ENCODE measurements around the gene SPC25. TPM values are rescaled to one million over a fixed set of nuclear protein-coding genes. Genes with fewer than 3 reads are reported as not detected.

SPC25 gene
- total and polyA plus RNA-seq, 2 of the 13 experiments (the other 11 are each of a cell fraction or from before 2014, with no cell fraction given) = 11.3 to 26.5 TPM

DNA sequence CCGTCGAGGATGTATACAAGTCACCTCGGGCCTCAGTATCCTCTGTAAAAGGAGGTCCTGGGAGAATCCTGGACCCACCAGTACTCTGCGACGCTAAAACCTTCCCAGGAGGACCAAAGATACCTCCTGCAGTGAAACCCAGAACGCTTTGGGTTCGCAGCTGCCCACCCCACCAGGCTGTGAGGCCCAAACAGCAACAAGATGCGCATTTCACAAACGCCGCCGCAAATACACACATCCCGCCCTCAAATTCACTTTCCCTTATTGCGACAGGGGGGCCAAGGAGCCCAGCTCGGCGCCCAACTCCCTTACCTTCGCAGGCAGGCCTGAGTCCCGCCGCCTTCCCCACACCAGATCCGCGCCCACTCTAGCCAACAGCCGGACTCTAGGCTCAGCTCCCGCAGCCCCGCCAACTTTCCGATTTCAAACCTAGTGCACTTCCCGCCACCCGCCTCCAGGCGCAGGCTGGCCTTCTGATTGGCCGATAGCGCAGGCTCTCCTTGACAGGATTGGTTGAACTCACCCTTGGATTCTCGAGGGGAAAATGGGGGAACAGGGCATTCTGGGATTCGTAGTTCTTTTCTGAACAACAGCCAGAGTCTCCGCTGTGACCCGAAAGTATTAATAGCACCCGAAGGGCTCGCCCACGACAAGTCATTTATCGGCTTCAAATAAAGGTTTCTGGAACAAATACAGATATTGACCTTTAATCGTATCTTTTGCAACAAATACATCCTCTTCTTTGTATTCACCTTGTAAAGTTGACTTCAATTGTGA, at the start of gene SPC25 (continued):
- TF ChIP-seq, protein P1, sequence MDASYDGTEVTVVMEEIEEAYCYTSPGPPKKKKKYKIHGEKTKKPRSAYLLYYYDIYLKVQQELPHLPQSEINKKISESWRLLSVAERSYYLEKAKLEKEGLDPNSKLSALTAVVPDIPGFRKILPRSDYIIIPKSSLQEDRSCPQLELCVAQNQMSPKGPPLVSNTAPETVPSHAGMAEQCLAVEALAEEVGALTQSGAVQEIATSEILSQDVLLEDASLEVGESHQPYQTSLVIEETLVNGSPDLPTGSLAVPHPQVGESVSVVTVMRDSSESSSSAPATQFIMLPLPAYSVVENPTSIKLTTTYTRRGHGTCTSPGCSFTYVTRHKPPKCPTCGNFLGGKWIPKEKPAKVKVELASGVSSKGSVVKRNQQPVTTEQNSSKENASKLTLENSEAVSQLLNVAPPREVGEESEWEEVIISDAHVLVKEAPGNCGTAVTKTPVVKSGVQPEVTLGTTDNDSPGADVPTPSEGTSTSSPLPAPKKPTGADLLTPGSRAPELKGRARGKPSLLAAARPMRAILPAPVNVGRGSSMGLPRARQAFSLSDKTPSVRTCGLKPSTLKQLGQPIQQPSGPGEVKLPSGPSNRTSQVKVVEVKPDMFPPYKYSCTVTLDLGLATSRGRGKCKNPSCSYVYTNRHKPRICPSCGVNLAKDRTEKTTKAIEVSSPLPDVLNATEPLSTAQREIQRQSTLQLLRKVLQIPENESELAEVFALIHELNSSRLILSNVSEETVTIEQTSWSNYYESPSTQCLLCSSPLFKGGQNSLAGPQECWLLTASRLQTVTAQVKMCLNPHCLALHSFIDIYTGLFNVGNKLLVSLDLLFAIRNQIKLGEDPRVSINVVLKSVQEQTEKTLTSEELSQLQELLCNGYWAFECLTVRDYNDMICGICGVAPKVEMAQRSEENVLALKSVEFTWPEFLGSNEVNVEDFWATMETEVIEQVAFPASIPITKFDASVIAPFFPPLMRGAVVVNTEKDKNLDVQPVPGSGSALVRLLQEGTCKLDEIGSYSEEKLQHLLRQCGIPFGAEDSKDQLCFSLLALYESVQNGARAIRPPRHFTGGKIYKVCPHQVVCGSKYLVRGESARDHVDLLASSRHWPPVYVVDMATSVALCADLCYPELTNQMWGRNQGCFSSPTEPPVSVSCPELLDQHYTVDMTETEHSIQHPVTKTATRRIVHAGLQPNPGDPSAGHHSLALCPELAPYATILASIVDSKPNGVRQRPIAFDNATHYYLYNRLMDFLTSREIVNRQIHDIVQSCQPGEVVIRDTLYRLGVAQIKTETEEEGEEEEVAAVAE (CRISPR knock-in tag; IDR thresholded peaks at IDR 0.05; ENCODE audit: borderline replicate concordance) = peak; percentile 96
- TF ChIP-seq, protein P2, sequence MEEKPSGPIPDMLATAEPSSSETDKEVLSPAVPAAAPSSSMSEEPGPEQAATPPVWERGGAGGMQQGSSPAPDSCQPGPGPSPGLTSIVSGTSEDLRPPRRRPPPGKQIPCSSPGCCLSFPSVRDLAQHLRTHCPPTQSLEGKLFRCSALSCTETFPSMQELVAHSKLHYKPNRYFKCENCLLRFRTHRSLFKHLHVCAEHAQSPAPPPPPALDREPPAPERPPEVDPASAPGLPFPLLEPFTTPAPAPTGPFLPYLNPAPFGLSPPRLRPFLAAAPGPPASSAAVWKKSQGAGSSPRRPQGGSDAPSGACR (CRISPR knock-in tag; IDR thresholded peaks at IDR 0.05) = no peak
- TF ChIP-seq ATRX (CRISPR knock-in tag; IDR thresholded peaks at IDR 0.05; ENCODE audit: borderline replicate concordance) = no peak
- TF ChIP-seq TBX2 (CRISPR knock-in tag; IDR thresholded peaks at IDR 0.05; ENCODE audit: borderline replicate concordance) = peak; percentile 49; the same call in 1 of the 2 replicates
- peak; percentile 60 for TF ChIP-seq SRSF1 (optimal IDR thresholded peaks at IDR 0.05; ENCODE audit: low read depth, low read length)
- no peak for TF ChIP-seq SMARCC2 (IDR thresholded peaks at IDR 0.05)
- peak; percentile 76; the same call in 1 of the 2 replicates for TF ChIP-seq SPEN (CRISPR knock-in tag; IDR thresholded peaks at IDR 0.05; ENCODE audit: low read depth)
- TF ChIP-seq HMG20B (CRISPR knock-in tag; conservative IDR thresholded peaks at IDR 0.05) = no peak
- TF ChIP-seq FIP1L1 (IDR thresholded peaks at IDR 0.05; ENCODE audit: borderline replicate concordance, insufficient read depth, low read depth, low read length) = no peak
- TF ChIP-seq FOXO1 (CRISPR knock-in tag; IDR thresholded peaks at IDR 0.05) = peak; percentile 60; the same call in 1 of the 2 replicates
- TF ChIP-seq HOXA7 (CRISPR knock-in tag; IDR thresholded peaks at IDR 0.05) = no peak
- no peak for TF ChIP-seq BRCA1 (CRISPR knock-in tag; IDR thresholded peaks at IDR 0.05)
- TF ChIP-seq, protein P3, sequence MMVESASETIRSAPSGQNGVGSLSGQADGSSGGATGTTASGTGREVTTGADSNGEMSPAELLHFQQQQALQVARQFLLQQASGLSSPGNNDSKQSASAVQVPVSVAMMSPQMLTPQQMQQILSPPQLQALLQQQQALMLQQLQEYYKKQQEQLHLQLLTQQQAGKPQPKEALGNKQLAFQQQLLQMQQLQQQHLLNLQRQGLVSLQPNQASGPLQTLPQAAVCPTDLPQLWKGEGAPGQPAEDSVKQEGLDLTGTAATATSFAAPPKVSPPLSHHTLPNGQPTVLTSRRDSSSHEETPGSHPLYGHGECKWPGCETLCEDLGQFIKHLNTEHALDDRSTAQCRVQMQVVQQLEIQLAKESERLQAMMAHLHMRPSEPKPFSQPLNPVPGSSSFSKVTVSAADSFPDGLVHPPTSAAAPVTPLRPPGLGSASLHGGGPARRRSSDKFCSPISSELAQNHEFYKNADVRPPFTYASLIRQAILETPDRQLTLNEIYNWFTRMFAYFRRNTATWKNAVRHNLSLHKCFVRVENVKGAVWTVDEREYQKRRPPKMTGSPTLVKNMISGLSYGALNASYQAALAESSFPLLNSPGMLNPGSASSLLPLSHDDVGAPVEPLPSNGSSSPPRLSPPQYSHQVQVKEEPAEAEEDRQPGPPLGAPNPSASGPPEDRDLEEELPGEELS (CRISPR knock-in tag; IDR thresholded peaks at IDR 0.05) = 0 out of 2 replicates have a peak, but pooled peaks have one; percentile 5
- TF ChIP-seq, protein P4, sequence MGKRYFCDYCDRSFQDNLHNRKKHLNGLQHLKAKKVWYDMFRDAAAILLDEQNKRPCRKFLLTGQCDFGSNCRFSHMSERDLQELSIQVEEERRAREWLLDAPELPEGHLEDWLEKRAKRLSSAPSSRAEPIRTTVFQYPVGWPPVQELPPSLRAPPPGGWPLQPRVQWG (CRISPR knock-in tag; IDR thresholded peaks at IDR 0.05; ENCODE audit: borderline replicate concordance, low read depth) = no peak
- no peak for TF ChIP-seq ZNF780A (CRISPR knock-in tag; IDR thresholded peaks at IDR 0.05)
- TF ChIP-seq, protein P5, sequence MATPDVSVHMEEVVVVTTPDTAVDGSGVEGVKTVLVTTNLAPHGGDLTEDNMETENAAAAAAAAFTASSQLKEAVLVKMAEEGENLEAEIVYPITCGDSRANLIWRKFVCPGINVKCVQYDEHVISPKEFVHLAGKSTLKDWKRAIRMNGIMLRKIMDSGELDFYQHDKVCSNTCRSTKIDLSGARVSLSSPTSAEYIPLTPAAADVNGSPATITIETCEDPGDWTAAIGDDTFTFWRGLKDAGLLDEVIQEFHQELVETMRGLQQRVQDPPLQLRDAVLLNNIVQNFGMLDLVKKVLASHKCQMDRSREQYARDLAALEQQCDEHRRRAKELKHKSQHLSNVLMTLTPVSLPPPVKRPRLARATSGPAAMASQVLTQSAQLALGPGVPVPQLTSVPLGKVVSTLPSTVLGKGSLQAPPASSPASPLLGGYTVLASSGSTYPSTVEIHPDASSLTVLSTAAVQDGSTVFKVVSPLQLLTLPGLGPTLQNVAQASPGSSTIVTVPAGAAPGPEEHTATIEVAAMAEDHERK (CRISPR knock-in tag; IDR thresholded peaks at IDR 0.05; ENCODE audit: low read depth) = no peak
- TF ChIP-seq ZNF431 (CRISPR knock-in tag; IDR thresholded peaks at IDR 0.05; ENCODE audit: borderline replicate concordance, low read depth) = no peak
- no peak for TF ChIP-seq RAD21 (CRISPR knock-in tag; IDR thresholded peaks at IDR 0.05)
- no peak for TF ChIP-seq ZNF790 (CRISPR knock-in tag; IDR thresholded peaks at IDR 0.05; ENCODE audit: borderline replicate concordance)
- peak; percentile 88; the same call in 1 of the 2 replicates for TF ChIP-seq RFXAP (CRISPR knock-in tag; IDR thresholded peaks at IDR 0.05; ENCODE audit: borderline replicate concordance)

Data from HepG2 (cell line).